ENCODE data around the gene NPRL2. TPM values are rescaled to one million over a fixed set of nuclear protein-coding genes. Genes with fewer than 3 reads are reported as not detected.
A peak's percentile ranks its signal among the peaks of the same experiment; 100 is the strongest.

The NPRL2 gene
- total RNA-seq, 1 experiment from 2014 or later = 24.1 TPM

DNA sequence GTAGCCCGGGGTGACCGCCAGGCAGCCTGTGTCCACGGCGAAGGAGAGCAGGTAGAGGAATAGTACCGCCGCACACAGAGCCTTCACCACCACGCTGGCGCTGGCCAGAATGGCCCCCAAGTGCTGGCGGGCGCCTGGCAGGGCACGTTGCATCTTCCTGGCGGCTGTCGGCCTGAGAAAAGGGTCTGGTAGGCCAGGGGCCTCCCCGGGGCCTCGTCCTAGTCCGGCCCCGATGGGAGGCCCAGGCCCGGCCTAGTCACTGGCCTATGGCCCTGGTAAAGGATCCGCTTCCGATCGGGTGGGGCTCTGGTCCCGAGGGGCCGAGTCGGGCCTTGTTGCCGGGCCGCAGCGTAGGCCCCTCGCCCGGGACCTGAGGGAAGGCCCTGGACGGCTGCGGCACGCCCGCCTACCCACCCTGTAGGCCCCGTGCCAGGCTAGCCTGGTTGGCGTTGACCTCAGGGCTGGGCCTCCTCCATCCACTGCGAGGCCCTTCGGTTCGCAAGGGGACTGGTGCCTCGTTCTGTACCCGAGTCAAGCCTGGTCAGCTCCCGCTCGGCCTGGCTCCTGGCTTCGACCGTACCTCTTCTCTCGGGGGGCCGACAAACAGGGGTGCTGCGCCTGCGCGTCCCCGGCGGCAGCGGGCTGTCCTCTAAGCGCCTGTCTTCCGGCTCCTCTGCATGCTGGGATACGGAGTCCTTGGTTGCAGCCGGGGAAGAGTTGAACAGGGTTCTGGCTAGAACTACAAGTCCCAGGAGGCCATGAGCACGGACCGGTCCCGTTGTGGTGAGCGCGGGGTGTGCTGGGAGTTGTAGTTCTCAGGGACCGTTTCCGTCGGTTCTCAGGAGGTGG, 8.6 kb upstream of the NPRL2 start, which contains the start of gene TMEM115:
Gene TMEM115 (minus strand): TSS at position 611 of the 849 bp plus-strand sequence. CDS start 458 bp downstream, at position 153.
- POLR2A ChIA-PET (ENCODE audit: unreplicated experiment) = interaction anchor here (0.5 to 0.8 kb wide), 5 partner anchors 9 to 1886 kb away, joined by 3 to 4 read pairs (median 3); partner anchors contain the start of gene HYAL1
- peaks cover 27% of the 10 kb centered on the region for H3K4me1 ChIP-seq (replicated peaks; ENCODE audit: insufficient read depth)
- CTCF ChIA-PET = interaction anchor here (0.6 kb wide), 1 partner anchor 12 kb away, joined by 18 read pairs; no protein-coding TSS in a partner anchor
- TF ChIP-seq EZH2 (IDR thresholded peaks at IDR 0.05; ENCODE audit: low read depth) = no peak
- TF ChIP-seq, protein P1, sequence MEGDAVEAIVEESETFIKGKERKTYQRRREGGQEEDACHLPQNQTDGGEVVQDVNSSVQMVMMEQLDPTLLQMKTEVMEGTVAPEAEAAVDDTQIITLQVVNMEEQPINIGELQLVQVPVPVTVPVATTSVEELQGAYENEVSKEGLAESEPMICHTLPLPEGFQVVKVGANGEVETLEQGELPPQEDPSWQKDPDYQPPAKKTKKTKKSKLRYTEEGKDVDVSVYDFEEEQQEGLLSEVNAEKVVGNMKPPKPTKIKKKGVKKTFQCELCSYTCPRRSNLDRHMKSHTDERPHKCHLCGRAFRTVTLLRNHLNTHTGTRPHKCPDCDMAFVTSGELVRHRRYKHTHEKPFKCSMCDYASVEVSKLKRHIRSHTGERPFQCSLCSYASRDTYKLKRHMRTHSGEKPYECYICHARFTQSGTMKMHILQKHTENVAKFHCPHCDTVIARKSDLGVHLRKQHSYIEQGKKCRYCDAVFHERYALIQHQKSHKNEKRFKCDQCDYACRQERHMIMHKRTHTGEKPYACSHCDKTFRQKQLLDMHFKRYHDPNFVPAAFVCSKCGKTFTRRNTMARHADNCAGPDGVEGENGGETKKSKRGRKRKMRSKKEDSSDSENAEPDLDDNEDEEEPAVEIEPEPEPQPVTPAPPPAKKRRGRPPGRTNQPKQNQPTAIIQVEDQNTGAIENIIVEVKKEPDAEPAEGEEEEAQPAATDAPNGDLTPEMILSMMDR (conservative IDR thresholded peaks at IDR 0.05) = no peak
- peaks cover 38% of the 10 kb centered on the region for H3K79me2 ChIP-seq (ENCODE audit: low read depth)
- H3F3A ChIP-seq (ENCODE audit: insufficient read depth, low read depth) = no peaks in the 10 kb centered on the region; the same call in 1 of the 2 replicates
- peak within 1 kb of the TSS; percentile 90 for H2AFZ ChIP-seq
- intact Hi-C loops (cut with micrococcal nuclease; ENCODE audit: unreplicated experiment) = loop anchor here (1.0 to 5.0 kb wide), 2 partner anchors 8 to 1028 kb away; partner anchors contain the start of gene MANF
- 0 out of 2 replicates have a peak, but pooled peaks cover 4% of the 10 kb centered on the region for H3K36me3 ChIP-seq (ENCODE audit: low read depth)
- peak within 1 kb of the TSS; percentile 89 for H3K4me2 ChIP-seq
- H3K4me3 ChIP-seq = peak within 1 kb of the TSS; percentile 86
- no peaks in the 10 kb centered on the region for H3K9me2 ChIP-seq (ENCODE audit: insufficient read depth)
- DNase-seq = peak; percentile 92 to 93
- no TSS peak for BruUV-seq (replicated peaks)
- no peaks in the 10 kb centered on the region for H3K27me3 ChIP-seq (ENCODE audit: insufficient read depth, low read depth)
- no peaks in the 10 kb centered on the region for H3K9me3 ChIP-seq (ENCODE audit: insufficient read depth, low read depth)
- no peak within 1 kb of the TSS for H3K27ac ChIP-seq
- H4K20me1 ChIP-seq (ENCODE audit: insufficient read depth) = peaks cover 22% of the 10 kb centered on the region

DNA sequence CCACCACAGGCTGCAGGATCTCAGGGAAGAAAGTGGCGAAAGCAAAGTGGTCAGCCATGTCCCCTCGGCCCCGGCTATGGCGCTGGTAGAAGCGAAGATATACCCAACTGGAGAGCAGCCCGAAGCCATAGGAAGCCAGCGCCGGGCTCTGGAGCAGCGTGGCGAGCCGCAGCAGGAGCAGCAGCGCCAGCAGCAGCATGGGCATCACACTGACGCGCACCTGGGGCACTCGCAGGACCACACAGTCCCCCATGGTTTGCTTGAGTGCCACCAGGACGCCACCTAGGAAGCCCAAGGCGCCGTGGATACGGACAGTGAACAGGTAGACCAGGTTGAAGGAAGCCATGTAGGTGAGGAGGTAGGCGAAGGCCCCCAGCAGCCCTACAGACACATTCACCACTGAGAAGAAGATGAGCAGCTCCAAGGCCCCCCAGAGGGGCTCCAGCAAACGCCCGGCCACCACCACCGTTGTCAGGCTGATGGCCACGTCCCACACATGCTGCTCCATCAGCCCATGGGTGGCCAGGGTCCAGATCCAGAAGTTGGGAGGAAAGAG, 7.9 kb upstream of the NPRL2 start:
- Histone ChIP-seq H4K20me1 (ENCODE audit: insufficient read depth) (peaks cover 22% of the 10 kb centered on the region), H2AFZ (peak overlapping the region; percentile 88; the same call in 1 of the 2 replicates), H3K4me3 (peak overlapping the region; percentile 86), H3K9me3 (ENCODE audit: insufficient read depth, low read depth) (no peaks in the 10 kb centered on the region), H3F3A (ENCODE audit: insufficient read depth, low read depth) (no peaks in the 10 kb centered on the region; the same call in 1 of the 2 replicates), H3K27ac (no peak overlapping the region), H3K36me3 (ENCODE audit: low read depth) (0 out of 2 replicates have a peak, but pooled peaks cover 4% of the 10 kb centered on the region), H3K4me1 (replicated peaks; ENCODE audit: insufficient read depth) (peaks cover 27% of the 10 kb centered on the region), H3K9me2 (ENCODE audit: insufficient read depth) (no peaks in the 10 kb centered on the region), H3K79me2 (ENCODE audit: low read depth) (peaks cover 38% of the 10 kb centered on the region), H3K4me2 (peak overlapping the region; percentile 89), H3K27me3 (ENCODE audit: insufficient read depth, low read depth) (no peaks in the 10 kb centered on the region)
- DNase-seq = no peak
- ChIA-PET POLR2A (ENCODE audit: unreplicated experiment) (interaction anchor here (0.5 to 0.7 kb wide), 3 partner anchors 22 to 1058 kb away, joined by 3 to 6 read pairs (median 3); partner anchors contain the start of gene HYAL1), CTCF (no interaction called here)
- BruUV-seq (replicated peaks) = no TSS peak
- intact Hi-C loops (cut with micrococcal nuclease; ENCODE audit: unreplicated experiment) = loop anchor here (5.0 kb wide), 1 partner anchor 1029 kb away; the partner anchor contains the start of gene MANF
- no peak for TF ChIP-seq EZH2 (IDR thresholded peaks at IDR 0.05; ENCODE audit: low read depth)
- TF ChIP-seq, protein P1 (conservative IDR thresholded peaks at IDR 0.05) = no peak

DNA sequence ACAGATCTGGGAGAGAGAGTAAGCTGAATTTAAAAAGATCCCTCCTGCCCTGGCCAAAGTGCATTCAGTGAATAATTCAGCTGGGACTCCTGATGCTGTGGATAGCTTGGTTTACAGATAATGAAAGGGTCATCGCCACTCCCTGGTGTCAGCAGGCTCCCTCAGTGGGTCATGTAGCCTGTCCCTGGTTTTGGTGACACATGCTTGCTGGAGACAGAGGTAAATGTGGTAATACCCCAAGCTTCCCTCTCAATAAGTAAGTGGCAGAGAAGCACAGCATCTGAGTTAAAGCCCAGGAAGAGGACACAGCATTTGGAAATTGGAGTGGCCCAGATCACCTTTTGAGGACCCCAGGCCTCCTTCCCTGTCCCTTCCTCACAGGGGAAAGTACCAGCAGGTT, 6.9 kb upstream of the NPRL2 start:
- ChIA-PET POLR2A (ENCODE audit: unreplicated experiment) (no interaction called here), CTCF (no interaction called here)
- TF ChIP-seq, protein P1 (conservative IDR thresholded peaks at IDR 0.05) = no peak
- no peak for TF ChIP-seq EZH2 (IDR thresholded peaks at IDR 0.05; ENCODE audit: low read depth)
- peak overlapping the region; percentile 89 for H3K4me2 ChIP-seq
- no peak overlapping the region for H2AFZ ChIP-seq
- H3K4me1 ChIP-seq (replicated peaks; ENCODE audit: insufficient read depth) = peaks cover 27% of the 10 kb centered on the region
- no peak overlapping the region for H3K27ac ChIP-seq
- no peak for DNase-seq
- H3K27me3 ChIP-seq (ENCODE audit: insufficient read depth, low read depth) = no peaks in the 10 kb centered on the region
- 0 out of 2 replicates have a peak, but pooled peaks cover 4% of the 10 kb centered on the region for H3K36me3 ChIP-seq (ENCODE audit: low read depth)
- no peaks in the 10 kb centered on the region for H3K9me3 ChIP-seq (ENCODE audit: insufficient read depth, low read depth)
- intact Hi-C loops (cut with micrococcal nuclease; ENCODE audit: unreplicated experiment) = loop anchor here (5.0 kb wide), 1 partner anchor 1030 kb away; the partner anchor contains the start of gene MANF
- peaks cover 38% of the 10 kb centered on the region for H3K79me2 ChIP-seq (ENCODE audit: low read depth)
- peaks cover 22% of the 10 kb centered on the region for H4K20me1 ChIP-seq (ENCODE audit: insufficient read depth)
- H3K4me3 ChIP-seq = peak overlapping the region; percentile 86; the same call in 1 of the 2 replicates
- peaks cover 5% of the 10 kb centered on the region; the same call in 1 of the 2 replicates for H3F3A ChIP-seq (ENCODE audit: insufficient read depth, low read depth)
- no TSS peak for BruUV-seq (replicated peaks)
- H3K9me2 ChIP-seq (ENCODE audit: insufficient read depth) = no peaks in the 10 kb centered on the region

All from PC-9 (cell line).